Stimulated activated CD8-positive, alpha-beta memory T cell treated with anti-CD3 and anti-CD28 coated beads, Interleukin-4, amount 100 ng/mL, for 24 hours (primary cell): ENCODE measurements around the gene MAMLD1.

Experiments
- DNase-seq: peaks from one replicate; pipeline ENCODE4 v3.0.0-alpha.2; 2020; ENCODE audit warnings: low read depth

Gene MAMLD1

DNA sequence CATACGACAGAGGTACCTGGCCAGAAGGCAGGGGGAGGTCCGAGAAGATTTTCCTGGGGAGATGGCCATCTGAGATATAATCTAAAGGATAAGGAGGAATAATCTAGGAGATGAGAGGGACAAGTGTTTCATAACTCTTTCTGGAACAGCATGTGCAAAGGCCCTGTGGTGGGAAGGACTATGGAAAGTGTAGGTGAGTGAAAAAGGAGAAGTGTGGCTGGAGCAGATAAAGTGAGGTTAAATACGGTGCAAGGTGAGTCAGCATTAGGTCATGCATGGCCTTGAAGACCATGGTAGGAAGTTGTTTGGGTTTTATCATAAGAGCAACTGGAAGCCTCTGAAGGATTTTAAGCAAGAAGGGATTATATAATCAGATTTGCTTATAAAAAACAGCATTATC is 170.7 kb downstream of the MAMLD1 start:
- no peak for DNase-seq

DNA sequence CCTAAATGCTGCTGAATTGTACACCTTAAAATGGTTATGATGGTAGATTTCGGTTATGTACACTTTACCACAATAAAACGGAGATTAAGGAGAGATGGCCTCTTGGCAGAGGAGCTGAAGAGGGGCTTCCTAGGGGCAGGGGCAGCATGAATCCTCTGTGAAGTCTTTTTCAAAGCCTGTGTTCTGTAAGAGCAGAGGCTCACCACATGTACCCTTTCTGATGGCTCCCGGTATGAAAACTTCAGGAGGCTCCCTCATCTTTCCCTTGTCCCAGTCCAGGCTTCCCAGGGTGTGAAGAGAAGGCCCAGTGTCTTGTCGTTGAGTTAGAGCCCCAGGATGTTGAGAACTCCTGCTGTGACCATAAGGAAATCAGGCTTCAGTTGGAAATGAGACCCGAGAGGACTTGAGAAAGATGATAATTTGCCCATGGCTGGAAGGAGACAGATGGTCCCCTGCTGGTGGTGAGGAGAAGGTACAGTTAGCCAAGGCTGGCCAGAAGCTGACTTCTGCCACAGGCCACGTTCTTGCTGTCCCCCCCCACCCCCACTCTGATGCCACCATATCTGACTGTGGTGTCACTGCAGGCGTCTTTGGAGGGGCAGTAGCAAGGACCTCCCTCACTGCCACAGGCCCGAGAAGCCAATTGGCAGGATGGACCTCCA is 173.5 kb downstream of the MAMLD1 start:
- no peak for DNase-seq

DNA sequence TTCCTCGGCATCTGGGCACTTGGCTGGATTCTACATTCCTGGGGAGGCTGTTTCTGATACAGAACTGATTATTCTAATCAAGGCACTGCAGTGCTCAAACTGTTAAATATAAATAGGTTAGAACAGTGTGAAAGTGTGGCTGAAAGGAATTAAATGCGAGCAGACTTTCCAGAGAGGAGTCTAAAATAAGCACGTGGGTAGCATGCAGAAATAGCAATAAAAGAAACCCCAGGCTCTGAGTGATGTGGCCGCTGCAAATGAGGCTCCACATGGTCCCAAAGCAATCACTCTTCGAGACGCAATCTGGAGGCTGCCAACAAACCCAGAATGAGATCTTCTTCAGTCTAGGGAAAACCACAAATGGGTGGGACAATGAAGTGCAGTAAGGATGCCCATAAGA is 174.7 kb downstream of the MAMLD1 start:
- no peak for DNase-seq

DNA sequence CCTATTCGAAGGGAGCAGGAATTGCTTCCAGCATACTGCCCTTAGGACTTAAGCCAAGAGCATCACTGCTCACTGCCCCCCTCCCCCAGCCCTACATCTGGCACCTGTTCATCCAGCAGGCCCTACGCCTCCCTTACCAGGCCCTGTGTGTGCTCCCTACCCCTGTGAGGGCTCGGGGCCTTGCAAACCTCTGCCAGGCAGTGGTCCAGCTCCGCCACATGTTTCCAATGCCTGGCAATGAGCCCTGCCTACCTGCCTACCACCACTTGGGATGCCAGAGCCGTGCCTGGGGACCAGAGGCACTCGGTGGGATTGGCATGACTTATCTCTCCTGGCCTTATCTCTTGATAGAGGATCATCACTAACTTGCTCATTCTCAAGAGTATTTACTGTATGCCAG is 177.8 kb downstream of the MAMLD1 start:
- no peak for DNase-seq

DNA sequence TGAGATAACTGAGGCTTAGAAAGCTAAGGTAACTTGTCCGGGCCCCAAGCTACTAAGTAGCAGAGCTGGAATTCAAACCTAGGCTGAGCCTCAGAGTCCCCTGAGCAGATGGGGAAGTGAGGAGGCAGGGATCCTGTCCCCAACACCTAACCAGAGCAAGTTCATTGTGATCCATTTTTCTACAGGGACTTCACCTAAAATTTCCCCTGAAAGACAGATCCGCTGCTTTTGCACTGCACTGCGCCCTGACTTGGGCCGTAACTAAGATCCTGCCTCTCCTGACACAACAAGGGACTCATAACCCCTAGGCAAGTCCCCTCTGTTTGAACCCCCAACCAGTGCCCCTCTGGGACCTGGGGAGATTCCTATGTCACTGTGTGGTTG is 179.7 kb downstream of the MAMLD1 start:
- no peak for DNase-seq

DNA sequence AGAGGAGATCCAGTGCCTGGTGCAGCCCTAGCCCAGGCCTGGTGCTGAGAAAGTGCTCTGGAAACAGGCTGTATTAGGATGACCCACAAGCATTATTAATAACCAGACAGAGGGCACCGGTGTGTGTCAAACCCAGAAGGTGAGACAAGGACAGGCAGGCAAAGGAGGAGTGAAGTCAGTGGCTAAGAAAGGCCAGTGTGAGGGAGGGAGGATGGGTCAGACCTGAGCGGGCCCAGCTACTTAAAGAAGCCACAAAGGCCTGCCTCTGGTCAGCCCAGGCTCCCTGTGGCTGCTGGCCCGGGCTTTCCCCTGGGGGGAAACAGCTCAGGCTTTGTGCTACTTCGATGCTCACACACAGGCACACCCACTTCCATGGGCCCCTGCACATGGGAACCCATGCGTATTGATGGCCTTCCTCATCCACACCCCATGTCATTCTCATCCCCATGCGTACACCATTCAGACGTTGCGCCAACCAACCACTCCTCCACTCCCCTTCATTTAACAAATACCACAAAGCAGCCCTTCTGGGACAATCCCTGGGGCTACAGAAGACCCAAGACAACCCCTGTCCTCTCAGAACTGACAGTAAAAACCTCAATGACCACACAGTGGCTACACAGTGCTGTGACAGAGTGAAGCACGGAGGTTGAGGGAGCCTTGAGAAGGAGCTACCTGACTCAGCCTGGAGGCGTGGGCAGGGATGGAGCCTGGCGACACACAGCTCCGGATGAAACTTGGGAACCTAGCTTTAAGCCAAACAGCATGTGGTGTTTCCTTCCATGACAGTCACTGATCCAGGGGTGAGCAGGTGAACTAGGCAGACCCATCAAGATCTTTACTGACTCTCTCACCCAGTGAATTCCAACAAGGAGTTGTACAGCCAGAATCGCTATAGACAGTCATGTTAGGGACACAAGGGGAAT is 180.4 kb downstream of the MAMLD1 start:
- DNase-seq = no peak

DNA sequence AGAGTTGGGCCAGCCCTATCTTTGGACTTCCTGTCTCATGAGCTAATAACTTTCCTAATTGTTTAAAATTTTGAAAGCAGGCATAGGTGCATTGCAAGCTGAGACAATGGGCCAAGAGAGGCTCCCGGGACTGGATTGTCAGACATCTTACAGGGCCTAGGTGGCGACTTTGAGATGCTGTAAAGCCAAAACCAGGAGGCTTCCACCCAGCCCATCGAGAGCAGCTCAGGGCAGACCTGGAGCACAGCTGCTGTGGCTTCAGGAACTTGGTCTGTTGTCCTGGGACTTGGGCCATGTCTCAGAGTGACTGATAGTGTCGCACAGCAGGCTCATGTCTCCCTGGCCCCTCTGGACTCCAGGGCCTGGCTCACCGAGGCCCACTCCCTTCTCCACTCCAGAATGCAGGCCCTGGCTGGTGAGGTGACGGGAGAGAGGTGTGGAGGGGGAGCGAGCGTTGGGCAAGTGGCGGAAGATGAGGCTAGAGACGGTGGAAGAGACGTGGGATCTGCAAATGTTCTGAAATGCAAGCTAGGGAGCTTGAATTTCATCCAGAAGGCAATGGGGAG is 181.2 kb downstream of the MAMLD1 start:
- DNase-seq = no peak

DNA sequence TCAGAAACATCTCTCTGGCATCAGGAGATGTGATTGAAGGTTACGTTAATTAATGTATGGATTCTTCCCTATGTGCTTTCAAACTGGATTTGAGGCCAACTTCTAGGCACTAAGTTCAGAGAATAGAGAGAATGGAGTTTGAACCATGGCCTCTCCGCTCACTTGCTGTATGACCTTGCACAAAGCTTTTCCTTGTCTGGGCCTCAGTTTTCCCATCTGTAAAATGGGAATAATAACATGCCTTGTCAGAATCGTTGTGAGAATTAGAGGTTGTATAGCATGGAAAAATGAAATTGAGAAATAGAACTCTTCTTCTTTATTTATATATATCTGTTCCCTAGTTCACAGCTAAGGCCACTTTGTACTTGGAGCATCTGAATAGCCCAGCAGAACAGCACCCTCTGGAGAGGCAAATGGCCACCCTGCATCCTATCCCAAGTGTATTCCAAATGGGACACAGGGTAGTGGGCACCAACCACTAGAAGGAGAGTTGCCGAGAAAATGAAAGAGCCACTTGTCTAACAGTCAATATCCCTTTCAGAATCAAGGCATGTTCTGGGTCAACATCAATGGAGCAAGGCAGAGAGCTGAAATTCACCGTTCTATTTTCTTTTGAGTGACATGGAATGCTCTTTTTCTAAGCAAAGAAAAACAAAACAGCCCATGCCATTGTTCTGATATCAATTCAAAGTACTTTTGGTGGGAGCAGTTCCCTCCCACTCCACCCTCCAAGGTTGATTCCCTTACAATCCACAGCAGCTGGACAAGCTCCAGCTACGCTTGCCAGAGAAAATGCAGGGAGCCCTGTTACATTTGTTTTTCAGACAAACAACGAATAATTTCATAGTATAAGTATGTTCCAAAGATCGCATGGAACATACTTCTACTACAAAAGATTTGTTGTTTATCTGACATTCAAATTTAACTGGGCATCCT is 182.0 kb downstream of the MAMLD1 start:
- DNase-seq = no peak

DNA sequence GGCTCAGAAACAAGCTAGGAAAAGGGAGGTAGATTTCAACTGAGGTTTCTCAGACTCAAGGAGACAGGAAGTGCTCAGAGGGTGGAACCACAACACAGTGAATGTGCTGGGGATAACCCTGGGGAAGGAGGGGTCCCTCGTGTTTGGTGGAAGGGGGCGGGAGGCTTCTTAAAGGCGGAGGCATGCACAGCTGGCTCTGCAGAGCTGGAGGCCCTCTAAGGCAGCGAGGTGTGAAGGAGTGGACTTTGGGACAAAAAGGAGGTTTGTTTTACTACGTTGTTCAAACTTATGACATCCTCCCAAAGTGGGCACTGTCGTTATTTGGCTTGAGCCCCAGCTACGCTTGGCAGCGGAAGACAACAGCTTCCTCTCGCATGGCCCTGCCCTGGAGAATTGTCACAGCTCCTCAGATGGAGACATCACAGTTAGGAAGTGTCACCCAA is 183.6 kb downstream of the MAMLD1 start:
- no peak for DNase-seq

DNA sequence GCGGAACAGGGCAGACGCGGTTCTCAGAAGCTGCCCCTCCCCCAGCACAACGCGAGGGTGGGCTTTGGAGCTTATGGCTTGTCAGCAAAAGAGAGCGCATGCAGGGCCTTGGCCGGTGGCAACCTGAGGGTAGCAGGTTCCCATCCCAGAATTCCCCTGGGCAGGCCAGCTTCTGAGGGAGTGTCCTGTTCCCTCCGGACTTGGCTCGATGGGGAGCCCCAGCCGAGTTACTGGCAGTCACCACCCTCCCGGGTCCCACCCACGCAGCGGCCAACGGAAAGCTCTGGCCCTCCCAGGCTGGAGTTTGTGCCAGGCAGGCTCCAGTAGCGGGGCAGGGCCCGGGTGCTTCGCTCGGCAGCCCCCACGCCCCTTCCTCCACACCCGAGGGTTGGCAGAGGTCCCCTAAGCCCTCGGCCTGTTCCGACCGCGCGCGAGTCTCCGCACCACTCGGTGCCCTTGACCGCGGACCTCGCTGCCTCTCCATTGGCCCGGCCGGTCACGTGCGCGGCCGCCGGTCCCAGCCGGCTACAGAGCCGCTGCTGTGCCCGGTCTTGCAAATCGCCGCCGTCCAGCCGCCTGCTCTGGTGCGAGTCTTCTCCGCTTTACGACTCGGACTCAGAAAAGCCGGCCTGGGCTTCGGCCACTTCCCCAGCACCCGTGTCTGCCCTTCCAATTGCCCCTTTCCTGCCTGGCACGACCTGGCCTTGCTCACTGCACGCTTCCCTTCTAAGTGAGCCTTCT is 184.4 kb downstream of the MAMLD1 start:
- no peak for DNase-seq

DNA sequence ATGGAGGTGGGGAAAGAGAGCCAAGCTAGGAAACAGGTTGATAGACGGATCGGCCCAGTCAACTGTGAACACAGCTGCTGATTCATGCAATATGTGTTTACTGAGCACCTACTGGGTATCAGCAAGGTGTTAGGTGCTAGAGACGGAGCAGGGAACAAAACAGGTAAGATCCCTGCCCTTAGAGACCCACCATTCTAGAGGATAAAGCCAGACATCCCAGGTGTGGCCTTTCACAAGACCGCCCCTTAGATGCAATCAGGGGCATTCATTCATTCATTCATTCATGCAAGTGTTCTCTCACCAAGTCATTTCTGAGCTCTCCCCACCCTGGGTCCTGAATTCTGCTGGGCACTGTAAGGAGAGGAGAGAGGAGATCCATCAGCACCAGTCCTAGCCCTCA is 185.1 kb downstream of the MAMLD1 start:
- DNase-seq = no peak

DNA sequence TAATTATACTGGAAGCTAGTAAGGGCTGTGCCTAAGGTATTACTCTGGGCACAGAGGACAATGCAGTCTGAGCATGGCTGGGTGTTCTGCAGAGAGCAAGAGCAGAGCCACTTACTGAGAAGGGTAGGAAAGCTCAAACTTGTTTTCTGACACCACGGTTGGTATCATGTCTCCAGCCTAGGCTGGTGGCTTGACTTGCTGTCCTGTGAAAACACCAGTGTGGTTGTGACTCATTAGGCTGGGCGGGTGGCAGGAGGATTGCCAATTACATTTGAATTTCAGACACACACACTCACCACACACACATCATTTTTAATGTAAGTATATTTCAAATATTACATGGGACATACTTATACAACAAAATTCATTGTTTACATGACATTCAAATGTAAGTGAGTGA is 185.6 kb downstream of the MAMLD1 start:
- no peak for DNase-seq

DNA sequence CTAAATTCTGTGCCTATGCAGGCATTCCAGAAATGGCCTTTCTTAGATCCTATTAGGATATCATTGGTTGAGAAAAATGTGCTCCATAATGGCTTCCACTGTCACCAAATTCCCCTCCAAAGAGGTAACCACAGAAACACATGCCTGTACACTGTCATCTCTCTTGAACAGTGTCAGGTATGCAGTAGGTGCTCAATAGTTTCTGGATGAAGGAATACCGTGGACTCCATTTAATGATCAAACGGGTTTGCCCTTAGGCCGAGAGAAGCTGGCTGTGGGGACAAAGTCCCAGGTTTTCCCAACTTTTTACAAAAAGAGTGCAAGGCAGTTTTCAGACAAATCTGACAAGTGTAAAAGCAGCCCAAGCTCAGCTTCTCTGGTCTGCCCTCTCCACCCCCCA is 188.8 kb downstream of the MAMLD1 start:
- no peak for DNase-seq

DNA sequence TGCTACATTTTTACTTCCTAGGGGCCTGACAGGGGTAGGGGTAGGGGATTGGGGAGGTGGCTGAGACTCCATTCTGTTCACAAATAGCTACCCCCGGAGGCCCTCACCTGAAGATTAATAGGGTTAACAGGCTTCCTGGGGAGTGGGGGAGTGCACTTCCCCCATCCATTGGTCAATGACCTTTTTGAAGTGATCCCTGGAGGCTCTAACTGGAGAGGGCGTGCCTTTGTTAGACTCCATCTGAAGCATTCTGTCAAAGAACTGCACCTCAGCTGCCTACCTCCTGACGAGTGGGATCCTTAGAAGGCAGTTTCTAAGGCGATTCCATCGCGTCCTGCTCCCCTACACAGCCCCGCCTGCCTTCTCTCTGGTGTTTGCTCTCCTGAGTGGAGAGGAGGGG is 195.3 kb downstream of the MAMLD1 start:
- DNase-seq = no peak
